SW 1271 (cell line): ENCODE results near the gene SAP30L.

Experiments used
- DNase-seq, 2 experiments: peaks; one replicate each; lab custom pipeline; 2025; lab: John Stamatoyannopoulos, UW

The SAP30L gene

GRCh38 chr5:154465169-154465568 is 19.4 kb downstream of the SAP30L start:
- peak; percentile 20 to 34 for DNase-seq

GRCh38 chr5:154466147-154466546 is 20.4 kb downstream of the SAP30L start:
- DNase-seq, result no peak

GRCh38 chr5:154466671-154467070 is 20.9 kb downstream of the SAP30L start:
- no peak for DNase-seq

- peak; percentile 10 to 53 for DNase-seq
Observed at GRCh38 chr5:154467655-154468354, 22.0 kb downstream of the SAP30L start.

- no peak for DNase-seq
Observed at GRCh38 chr5:154470137-154470536, 24.3 kb downstream of the SAP30L start.

GRCh38 chr5:154470947-154471870 is 25.4 kb downstream of the SAP30L start:
- no peak for DNase-seq

- DNase-seq, result no peak
Observed at GRCh38 chr5:154472871-154473580, 27.2 kb downstream of the SAP30L start.

GRCh38 chr5:154473581-154474283 is 27.9 kb downstream of the SAP30L start:
- DNase-seq, result no peak

GRCh38 chr5:154474396-154475334 is 28.9 kb downstream of the SAP30L start:
- no peak for DNase-seq

- no peak for DNase-seq
Observed at GRCh38 chr5:154475591-154476353, 30.0 kb downstream of the SAP30L start.

- DNase-seq, result no peak
Observed at GRCh38 chr5:154476354-154477205, 30.8 kb downstream of the SAP30L start.

GRCh38 chr5:154477382-154478223 is 31.8 kb downstream of the SAP30L start:
- DNase-seq, result no peak

GRCh38 chr5:154478224-154478565 is 32.4 kb downstream of the SAP30L start, which contains the start of gene HAND1:
Gene HAND1 (minus strand): TSS chr5:154478227. CDS start chr5:154478008, 219 bp downstream.
- DNase-seq, result peak in 1 of 2 experiments; percentile 17

- no peak for DNase-seq
Observed at GRCh38 chr5:154478752-154479159, 33.0 kb downstream of the SAP30L start.

GRCh38 chr5:154479160-154479943 is 33.6 kb downstream of the SAP30L start:
- no peak for DNase-seq

- DNase-seq, result no peak
Observed at GRCh38 chr5:154479944-154480750, 34.4 kb downstream of the SAP30L start.
